ENCODE results near the gene PALM. TPM values are rescaled to one million over a fixed set of nuclear protein-coding genes. Genes with fewer than 3 reads are reported as not detected.
A peak's percentile ranks its signal among the peaks of the same experiment; 100 is the strongest.

The PALM gene
- total and polyA plus RNA-seq, 9 of the 15 experiments (the other 6 are each of a cell fraction or from before 2014, with no cell fraction given) = 0.04 to 6.6 (median 1.7) TPM

DNA sequence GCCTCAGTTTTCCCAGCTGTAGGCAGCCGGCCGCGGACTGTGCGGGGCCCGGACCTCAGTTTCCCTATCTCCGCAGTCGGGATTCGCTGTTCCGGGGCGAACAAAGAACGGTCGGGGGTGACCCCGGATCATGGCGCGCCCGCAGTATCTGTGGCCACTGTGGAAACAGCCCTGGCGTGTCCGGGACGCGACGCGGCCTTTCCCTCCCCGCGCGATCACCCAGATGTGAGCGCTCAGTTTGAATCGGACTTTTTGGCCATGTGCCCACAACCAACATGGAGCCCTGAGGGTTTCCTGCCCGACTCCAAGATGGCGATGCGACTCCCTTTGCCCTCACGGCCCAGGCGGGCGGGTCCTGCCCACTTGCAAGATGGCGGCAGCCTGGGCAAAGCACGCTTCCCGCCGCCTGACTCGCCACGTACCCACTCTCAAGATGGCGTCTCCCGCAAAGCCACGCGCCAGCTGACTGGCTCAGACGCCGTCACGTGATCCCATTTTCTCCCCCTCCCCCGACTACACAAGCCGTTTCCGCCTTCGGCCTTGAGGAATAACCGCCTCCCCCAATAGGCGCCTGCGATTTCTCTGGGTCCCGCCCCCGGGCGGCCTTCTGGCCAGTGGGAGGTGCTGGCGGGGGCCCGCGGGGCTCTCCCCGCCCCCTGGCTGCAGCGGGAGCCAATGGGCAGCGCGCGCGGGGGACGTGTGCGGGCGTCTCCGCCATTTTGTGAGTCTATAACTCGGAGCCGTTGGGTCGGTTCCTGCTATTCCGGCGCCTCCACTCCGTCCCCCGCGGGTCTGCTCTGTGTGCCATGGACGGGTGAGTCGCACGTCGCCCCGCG is 88.2 kb downstream of the PALM start, which contains the start of gene PTBP1 (continued):
- peak; percentile 91 to 92 for TF ChIP-seq MAZ (CRISPR knock-in tag; conservative IDR thresholded peaks at IDR 0.05 in 1 of 2, IDR thresholded peaks at IDR 0.05 in 1 of 2)
- TF ChIP-seq SIRT6 (IDR thresholded peaks at IDR 0.05; ENCODE audit: low read depth, low read length) = no peak
- TF ChIP-seq, protein P1, sequence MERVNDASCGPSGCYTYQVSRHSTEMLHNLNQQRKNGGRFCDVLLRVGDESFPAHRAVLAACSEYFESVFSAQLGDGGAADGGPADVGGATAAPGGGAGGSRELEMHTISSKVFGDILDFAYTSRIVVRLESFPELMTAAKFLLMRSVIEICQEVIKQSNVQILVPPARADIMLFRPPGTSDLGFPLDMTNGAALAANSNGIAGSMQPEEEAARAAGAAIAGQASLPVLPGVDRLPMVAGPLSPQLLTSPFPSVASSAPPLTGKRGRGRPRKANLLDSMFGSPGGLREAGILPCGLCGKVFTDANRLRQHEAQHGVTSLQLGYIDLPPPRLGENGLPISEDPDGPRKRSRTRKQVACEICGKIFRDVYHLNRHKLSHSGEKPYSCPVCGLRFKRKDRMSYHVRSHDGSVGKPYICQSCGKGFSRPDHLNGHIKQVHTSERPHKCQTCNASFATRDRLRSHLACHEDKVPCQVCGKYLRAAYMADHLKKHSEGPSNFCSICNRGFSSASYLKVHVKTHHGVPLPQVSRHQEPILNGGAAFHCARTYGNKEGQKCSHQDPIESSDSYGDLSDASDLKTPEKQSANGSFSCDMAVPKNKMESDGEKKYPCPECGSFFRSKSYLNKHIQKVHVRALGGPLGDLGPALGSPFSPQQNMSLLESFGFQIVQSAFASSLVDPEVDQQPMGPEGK (CRISPR knock-in tag; IDR thresholded peaks at IDR 0.05; ENCODE audit: borderline replicate concordance) = no peak
- TF ChIP-seq SREBF2 (CRISPR knock-in tag; IDR thresholded peaks at IDR 0.05) = 0 out of 2 replicates have a peak, but pooled peaks have one; percentile 57
- peak; percentile 74 for TF ChIP-seq HMGN3 (IDR thresholded peaks at IDR 0.05; ENCODE audit: borderline replicate concordance, extremely low read depth, insufficient read length, low read depth, low read length)
- peak; percentile 94 for TF ChIP-seq SAP30 (IDR thresholded peaks at IDR 0.05; ENCODE audit: borderline replicate concordance, insufficient read depth, low read depth, low read length, poor library complexity, severe bottlenecking)
- TF ChIP-seq HSF4 (CRISPR knock-in tag; IDR thresholded peaks at IDR 0.05; ENCODE audit: borderline replicate concordance) = no peak
- TF ChIP-seq LCOR (CRISPR knock-in tag; IDR thresholded peaks at IDR 0.05) = peak; percentile 95
- TF ChIP-seq CBFB (CRISPR knock-in tag; IDR thresholded peaks at IDR 0.05) = no peak
- no peak for TF ChIP-seq ZNF76 (CRISPR knock-in tag; IDR thresholded peaks at IDR 0.05; ENCODE audit: borderline replicate concordance)
- peak; percentile 98 for TF ChIP-seq ZNF766 (CRISPR knock-in tag; conservative IDR thresholded peaks at IDR 0.05)
- TF ChIP-seq SREBF1 (IDR thresholded peaks at IDR 0.05; ENCODE audit: borderline replicate concordance, low read depth, low read length) = peak; percentile 79; the same call in 1 of the 2 replicates
- TF ChIP-seq NUFIP1 (IDR thresholded peaks at IDR 0.05; ENCODE audit: partially characterized antibody) = no peak
- TF ChIP-seq ZNF584 (CRISPR knock-in tag; IDR thresholded peaks at IDR 0.05; ENCODE audit: low read depth) = peak; percentile 89
- TF ChIP-seq ZFP1 (CRISPR knock-in tag; IDR thresholded peaks at IDR 0.05) = no peak
- TF ChIP-seq, protein P2, sequence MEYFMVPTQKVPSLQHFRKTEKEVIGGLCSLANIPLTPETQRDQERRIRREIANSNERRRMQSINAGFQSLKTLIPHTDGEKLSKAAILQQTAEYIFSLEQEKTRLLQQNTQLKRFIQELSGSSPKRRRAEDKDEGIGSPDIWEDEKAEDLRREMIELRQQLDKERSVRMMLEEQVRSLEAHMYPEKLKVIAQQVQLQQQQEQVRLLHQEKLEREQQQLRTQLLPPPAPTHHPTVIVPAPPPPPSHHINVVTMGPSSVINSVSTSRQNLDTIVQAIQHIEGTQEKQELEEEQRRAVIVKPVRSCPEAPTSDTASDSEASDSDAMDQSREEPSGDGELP (CRISPR knock-in tag; IDR thresholded peaks at IDR 0.05; ENCODE audit: borderline replicate concordance) = peak; percentile 98
- TF ChIP-seq, protein P3, sequence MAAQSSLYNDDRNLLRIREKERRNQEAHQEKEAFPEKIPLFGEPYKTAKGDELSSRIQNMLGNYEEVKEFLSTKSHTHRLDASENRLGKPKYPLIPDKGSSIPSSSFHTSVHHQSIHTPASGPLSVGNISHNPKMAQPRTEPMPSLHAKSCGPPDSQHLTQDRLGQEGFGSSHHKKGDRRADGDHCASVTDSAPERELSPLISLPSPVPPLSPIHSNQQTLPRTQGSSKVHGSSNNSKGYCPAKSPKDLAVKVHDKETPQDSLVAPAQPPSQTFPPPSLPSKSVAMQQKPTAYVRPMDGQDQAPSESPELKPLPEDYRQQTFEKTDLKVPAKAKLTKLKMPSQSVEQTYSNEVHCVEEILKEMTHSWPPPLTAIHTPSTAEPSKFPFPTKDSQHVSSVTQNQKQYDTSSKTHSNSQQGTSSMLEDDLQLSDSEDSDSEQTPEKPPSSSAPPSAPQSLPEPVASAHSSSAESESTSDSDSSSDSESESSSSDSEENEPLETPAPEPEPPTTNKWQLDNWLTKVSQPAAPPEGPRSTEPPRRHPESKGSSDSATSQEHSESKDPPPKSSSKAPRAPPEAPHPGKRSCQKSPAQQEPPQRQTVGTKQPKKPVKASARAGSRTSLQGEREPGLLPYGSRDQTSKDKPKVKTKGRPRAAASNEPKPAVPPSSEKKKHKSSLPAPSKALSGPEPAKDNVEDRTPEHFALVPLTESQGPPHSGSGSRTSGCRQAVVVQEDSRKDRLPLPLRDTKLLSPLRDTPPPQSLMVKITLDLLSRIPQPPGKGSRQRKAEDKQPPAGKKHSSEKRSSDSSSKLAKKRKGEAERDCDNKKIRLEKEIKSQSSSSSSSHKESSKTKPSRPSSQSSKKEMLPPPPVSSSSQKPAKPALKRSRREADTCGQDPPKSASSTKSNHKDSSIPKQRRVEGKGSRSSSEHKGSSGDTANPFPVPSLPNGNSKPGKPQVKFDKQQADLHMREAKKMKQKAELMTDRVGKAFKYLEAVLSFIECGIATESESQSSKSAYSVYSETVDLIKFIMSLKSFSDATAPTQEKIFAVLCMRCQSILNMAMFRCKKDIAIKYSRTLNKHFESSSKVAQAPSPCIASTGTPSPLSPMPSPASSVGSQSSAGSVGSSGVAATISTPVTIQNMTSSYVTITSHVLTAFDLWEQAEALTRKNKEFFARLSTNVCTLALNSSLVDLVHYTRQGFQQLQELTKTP (IDR thresholded peaks at IDR 0.05; ENCODE audit: low read depth in 1 of 2, partially characterized antibody in 2 of 2) = peak in 1 of 2 experiments; percentile 90
- TF ChIP-seq BCL6 (CRISPR knock-in tag; IDR thresholded peaks at IDR 0.05) = no peak

Data from K562 (cell line).